ENCODE data around the gene PCBP2.

- TF ChIP-seq GATA3 (IDR thresholded peaks at IDR 0.05; ENCODE audit: low read depth, low read length) (no peak), GATA2 (IDR thresholded peaks at IDR 0.05; ENCODE audit: low read depth, low read length) (no peak)
Measured at GRCh38 chr12:53481939-53482586, 30.2 kb downstream of the PCBP2 start.
